NT2/D1 (cell line): ENCODE measurements around the gene DYNC1I2.

Experiments
- DNase-seq: peaks from one replicate; pipeline ENCODE4 v3.0.0-alpha.2; 2011; ENCODE audit warnings: low read depth, low spot score
- H3K27me3 ChIP-seq: 2 replicates; pipeline ENCODE4 v1.6.0; 2011; ENCODE audit warnings: mild to moderate bottlenecking; ENCODE audit not compliant: insufficient read length, insufficient read depth
- H3K36me3 ChIP-seq: 2 replicates; pipeline ENCODE4 v1.6.1; 2011; ENCODE audit warnings: mild to moderate bottlenecking, low read length, mixed read lengths; ENCODE audit not compliant: insufficient read depth, insufficient read length
- H3K4me1 ChIP-seq: 2 replicates; pipeline ENCODE4 v1.5.1; 2011; ENCODE audit not compliant: insufficient read depth, insufficient read length
- H3K4me3 ChIP-seq: 2 replicates; pipeline ENCODE4 v1.5.1; 2011; ENCODE audit warnings: low read depth; ENCODE audit not compliant: insufficient read length
- H3K9ac ChIP-seq: 2 replicates; pipeline ENCODE4 v1.6.0; 2011; ENCODE audit warnings: low read depth; ENCODE audit not compliant: insufficient read length
- H3K9me3 ChIP-seq: 2 replicates; pipeline ENCODE4 v1.5.1; 2011; ENCODE audit warnings: mild to moderate bottlenecking, low read length; ENCODE audit not compliant: insufficient read depth
- SUZ12 ChIP-seq: IDR thresholded peaks from 2 replicates; pipeline ENCODE4 v1.6.1; 2011; ENCODE audit not compliant: insufficient read length, insufficient read depth; ENCODE audit errors: extremely low read depth
- YY1 ChIP-seq: IDR thresholded peaks from 2 replicates; pipeline ENCODE4 v1.6.1; 2011; ENCODE audit not compliant: insufficient read length, insufficient read depth
- ZNF274 ChIP-seq: IDR thresholded peaks from 2 replicates; pipeline ENCODE4 v1.6.1; 2011; ENCODE audit warnings: mild to moderate bottlenecking, low read depth, low read length

Gene DYNC1I2

DNA sequence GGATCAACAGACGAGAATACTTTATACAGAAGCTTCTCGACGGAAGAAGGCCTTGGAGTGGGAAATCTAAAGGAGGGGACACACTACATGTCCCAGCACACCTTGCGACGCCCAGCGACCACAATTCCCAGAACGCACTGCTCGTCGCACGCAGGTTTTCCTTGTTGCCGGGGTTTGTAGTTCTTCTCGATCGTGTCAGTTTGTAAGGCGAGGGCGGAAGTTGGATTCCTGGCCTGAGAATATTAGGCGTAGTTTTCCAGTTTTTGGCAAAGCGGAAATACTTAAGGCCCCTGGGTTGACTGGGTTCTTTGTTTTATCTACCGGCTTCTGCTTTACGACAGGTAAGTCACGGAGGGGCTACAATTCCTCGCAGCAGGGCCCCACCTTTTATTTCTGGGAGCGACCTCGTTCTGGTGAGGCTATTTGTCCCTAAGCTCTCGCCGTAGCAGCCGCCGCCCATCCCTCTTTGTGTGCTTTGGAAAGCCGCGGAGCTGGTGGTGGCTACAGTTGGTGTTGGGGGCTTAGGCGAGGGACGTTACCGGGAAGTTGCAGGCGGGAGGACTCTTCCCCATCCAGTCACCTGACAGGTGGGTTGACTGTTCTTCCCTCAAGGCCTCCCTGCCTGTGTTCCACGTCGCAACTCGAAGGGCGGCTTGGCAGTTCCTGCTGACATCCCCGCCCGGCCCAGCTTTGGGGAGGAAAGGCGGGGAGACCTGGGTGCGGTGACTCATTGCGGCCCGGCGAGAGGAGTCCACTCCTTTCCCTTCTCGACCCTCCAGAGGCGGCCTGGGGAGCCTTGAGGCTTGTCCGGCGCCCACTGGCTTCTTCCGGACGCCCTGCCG, at the start of gene DYNC1I2:
Gene DYNC1I2 (plus strand): TSS at position 183 of the 842 bp plus-strand sequence. CDS start 2,687 bp downstream, outside the sequence.
- H3K4me3 ChIP-seq, result peak within 1 kb of the TSS; percentile 92
- peak; percentile 89 for DNase-seq
- no peaks in the 10 kb centered on the region for H3K27me3 ChIP-seq
- no peaks in the 10 kb centered on the region for H3K9me3 ChIP-seq
- H3K9ac ChIP-seq, result peak within 1 kb of the TSS; percentile 83
- TF ChIP-seq SUZ12 (no peak), ZNF274 (no peak), YY1 (no peak)
- H3K36me3 ChIP-seq, result peaks cover 24% of the 10 kb centered on the region
- no peaks in the 10 kb centered on the region for H3K4me1 ChIP-seq

DNA sequence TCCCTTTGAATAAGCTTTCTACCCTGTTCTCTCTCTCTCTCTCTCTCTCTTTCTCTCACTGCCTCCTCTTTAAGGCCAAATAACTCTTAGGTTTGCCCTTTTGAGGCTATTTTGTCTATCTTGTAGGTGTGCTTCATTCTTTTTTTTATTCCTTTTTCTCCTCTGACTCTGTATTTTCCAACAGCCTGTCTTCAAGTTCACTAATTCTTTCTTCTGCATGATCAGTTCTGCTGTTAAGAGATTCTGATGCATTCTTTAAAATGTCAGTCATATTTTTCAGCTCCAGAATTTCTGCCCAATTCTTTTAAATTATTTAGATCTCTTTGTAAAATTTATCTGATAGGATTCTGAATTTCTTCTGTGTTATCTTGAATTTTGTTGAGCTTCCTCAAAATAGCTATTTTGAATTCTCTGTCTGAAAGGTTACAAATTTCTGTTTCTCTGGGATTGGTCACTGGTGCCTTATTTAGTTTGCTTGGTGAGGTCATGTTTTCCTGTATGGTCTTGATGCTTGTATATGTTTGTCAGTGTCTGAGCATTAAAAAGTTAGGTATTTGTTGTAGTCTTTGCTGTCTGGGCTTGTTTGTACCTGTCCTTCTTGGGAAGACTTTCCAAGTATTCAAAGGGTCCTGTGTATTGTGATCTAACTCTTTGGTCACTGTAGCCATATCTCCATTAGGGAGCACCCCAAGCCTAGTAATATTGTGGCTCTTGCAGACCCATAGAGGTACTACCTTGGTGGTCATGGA, 35.4 kb upstream of the DYNC1I2 start:
- TF ChIP-seq SUZ12 (no peak), ZNF274 (no peak), YY1 (no peak)
- H3K4me1 ChIP-seq, result peaks cover 5% of the 10 kb centered on the region

DNA sequence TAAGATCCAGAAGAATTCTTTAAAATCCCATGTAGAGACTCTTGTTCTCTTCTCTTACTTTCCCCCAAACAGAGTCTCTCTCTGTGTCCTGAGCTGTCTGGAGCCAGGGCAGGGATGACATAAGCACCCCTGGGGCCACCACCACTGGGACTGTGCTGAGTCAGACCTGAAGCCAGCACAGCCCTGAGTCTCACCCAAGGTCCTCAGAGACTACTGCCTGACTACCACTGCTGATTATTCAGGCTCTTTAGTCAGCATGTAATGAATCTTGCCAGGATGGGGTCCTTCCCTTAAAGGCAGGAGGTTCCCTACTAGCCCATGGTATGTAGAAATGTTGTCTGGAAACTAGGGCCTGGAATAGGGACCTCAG, 34.9 kb upstream of the DYNC1I2 start:
- TF ChIP-seq SUZ12 (no peak), YY1 (no peak), ZNF274 (no peak)
- DNase-seq, result no peak
- no peaks in the 10 kb centered on the region for H3K27me3 ChIP-seq
- no peak overlapping the region for H3K9ac ChIP-seq
- peaks cover 5% of the 10 kb centered on the region for H3K4me1 ChIP-seq
- H3K4me3 ChIP-seq, result no peak overlapping the region
- H3K9me3 ChIP-seq, result peaks cover 16% of the 10 kb centered on the region
- H3K36me3 ChIP-seq, result no peaks in the 10 kb centered on the region

More for the DNA sequence above, 35.4 kb upstream of the DYNC1I2 start:
- no peak overlapping the region for H3K4me3 ChIP-seq
- no peak for DNase-seq
- H3K36me3 ChIP-seq, result no peaks in the 10 kb centered on the region
- no peaks in the 10 kb centered on the region for H3K27me3 ChIP-seq
- peaks cover 20% of the 10 kb centered on the region for H3K9me3 ChIP-seq
- H3K9ac ChIP-seq, result no peak overlapping the region

- TF ChIP-seq ZNF274 (no peak), SUZ12 (no peak), YY1 (no peak)
- Histone ChIP-seq H3K4me1 (peaks cover 5% of the 10 kb centered on the region), H3K27me3 (no peaks in the 10 kb centered on the region), H3K36me3 (no peaks in the 10 kb centered on the region), H3K4me3 (no peak overlapping the region), H3K9ac (no peak overlapping the region), H3K9me3 (peaks cover 7% of the 10 kb centered on the region)
- DNase-seq, result no peak
Measured at GRCh38 chr2:171655586-171655985, 31.7 kb upstream of the DYNC1I2 start.

DNA sequence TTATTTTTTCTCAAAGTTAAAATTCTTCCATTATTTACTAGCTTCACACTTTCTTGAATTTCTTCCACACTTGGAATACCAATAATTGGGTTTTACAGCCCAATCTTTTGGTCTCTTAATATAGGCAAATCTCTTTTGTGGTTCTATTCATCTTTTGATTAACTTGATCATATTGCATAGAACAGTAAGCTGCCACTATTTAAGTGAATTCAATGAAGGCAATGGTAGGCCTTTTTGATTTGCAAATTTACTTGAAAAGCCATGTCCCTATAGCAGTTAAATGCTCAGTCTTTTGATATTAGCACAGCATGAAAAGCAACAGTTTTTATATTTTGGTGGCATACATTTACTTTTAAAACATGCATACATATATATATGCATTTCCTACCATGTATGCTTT, 20.2 kb upstream of the DYNC1I2 start:
- DNase-seq, result no peak
- Histone ChIP-seq H3K4me3 (no peak overlapping the region), H3K4me1 (no peaks in the 10 kb centered on the region), H3K36me3 (no peaks in the 10 kb centered on the region), H3K9me3 (no peaks in the 10 kb centered on the region), H3K27me3 (no peaks in the 10 kb centered on the region), H3K9ac (no peak overlapping the region)
- TF ChIP-seq SUZ12 (no peak), YY1 (no peak), ZNF274 (no peak)

GRCh38 chr2:171668183-171668582, 19.1 kb upstream of the DYNC1I2 start:
- no peak overlapping the region for H3K4me3 ChIP-seq
- no peaks in the 10 kb centered on the region for H3K4me1 ChIP-seq
- H3K9ac ChIP-seq, result no peak overlapping the region
- no peak for DNase-seq
- H3K36me3 ChIP-seq, result no peaks in the 10 kb centered on the region
- H3K9me3 ChIP-seq, result no peaks in the 10 kb centered on the region
- TF ChIP-seq ZNF274 (no peak), SUZ12 (no peak), YY1 (no peak)
- no peaks in the 10 kb centered on the region for H3K27me3 ChIP-seq

DNA sequence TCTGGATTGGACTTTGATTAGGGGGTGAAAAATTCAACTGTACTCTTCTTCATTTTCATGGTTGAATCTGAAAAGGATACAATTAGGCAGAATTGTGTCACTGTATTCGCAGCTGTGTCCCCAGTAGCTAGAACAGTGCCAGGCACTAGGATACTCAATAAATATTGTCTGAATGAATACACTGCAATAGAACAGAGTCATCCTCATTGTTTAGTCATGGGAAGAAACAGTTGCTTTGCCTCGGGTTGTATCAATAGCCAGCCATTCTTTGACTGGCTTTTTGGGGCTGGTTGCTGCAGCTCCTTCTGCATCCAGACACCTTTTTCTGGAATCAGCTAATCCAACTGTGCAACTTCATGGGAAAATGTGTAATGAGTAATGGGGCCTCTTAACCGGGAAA, 18.1 kb upstream of the DYNC1I2 start:
- no peak for DNase-seq
- Histone ChIP-seq H3K36me3 (no peaks in the 10 kb centered on the region), H3K27me3 (no peaks in the 10 kb centered on the region), H3K4me1 (no peaks in the 10 kb centered on the region), H3K4me3 (no peak overlapping the region), H3K9me3 (no peaks in the 10 kb centered on the region), H3K9ac (no peak overlapping the region)
- TF ChIP-seq YY1, result no peak
